ENCODE data around the gene FUT2. TPM values are rescaled to one million over a fixed set of nuclear protein-coding genes. Genes with fewer than 3 reads are reported as not detected.

FUT2 gene
- total RNA-seq (2021; ENCODE audit: unreplicated experiment) (12.5 TPM), Bru-seq, nascent RNA (percentile 53 among the genes with signal in this experiment), BruChase-seq, experiment 1, labeled RNA remaining after a 6-hour chase (percentile 39 among the genes with signal in this experiment), BruChase-seq, experiment 2, labeled RNA remaining after a 2-hour chase (percentile 49 among the genes with signal in this experiment)
- polyA plus RNA-seq (2012): 14.5 and 15.7 TPM in 2 replicates
- long read RNA-seq, partial matches to known transcripts: 0 of 7 reads
- long read RNA-seq, other reads (novel, unspliced or antisense): 6 of 7 reads

DNA sequence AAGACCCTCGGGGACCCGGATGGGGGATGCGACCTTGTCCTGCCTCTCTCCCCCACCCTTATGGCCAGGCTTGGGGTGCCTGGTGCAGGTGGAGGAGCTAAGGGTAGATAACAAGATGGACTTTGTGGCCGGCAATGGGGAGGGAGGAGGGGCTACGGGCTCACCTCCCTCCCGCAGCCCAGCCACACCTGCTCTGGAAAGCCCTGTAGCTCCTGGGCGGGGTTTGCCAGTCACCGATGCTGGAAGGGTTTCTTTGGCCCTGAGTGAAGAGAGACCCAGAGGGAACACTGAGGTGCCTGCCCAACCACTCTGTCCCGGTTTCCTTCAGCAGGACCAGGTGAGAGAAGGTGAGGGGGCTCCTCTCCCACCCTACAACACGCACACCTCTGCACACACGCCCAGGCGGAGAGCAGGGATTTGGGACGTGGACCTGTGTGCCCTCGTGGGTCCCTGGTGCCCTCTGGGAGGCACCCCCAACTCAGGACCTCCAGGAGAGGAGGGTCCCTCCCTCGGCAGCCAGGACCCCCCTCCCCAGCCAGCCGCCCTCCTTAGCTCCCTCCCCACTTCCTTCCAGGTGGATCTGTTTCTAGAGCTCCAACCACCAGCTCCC is at the start of gene FUT2:
TSS of gene FUT2 (plus strand) at position 229 of the 610 bp plus-strand sequence. CDS start 6,986 bp downstream, outside the sequence.
- ChIA-PET POLR2A (interaction anchor here (0.8 to 1.8 kb wide), 8 partner anchors 9 to 75 kb away, joined by 3 to 15 read pairs (median 4); partner anchors contain the start of gene CA11), CTCF (interaction anchor here (0.6 to 1.9 kb wide), 6 partner anchors 17 to 304 kb away, joined by 3 to 12 read pairs (median 4); partner anchors contain the start of genes CA11 and KDELR1), RAD21 (ENCODE audit: low non-redundant PET in 1 of 2, low total read pairs in 2 of 2, uncharacterized antibody in 2 of 2, unreplicated experiment in 2 of 2) (interaction anchor here in 1 of 2 experiments (1.4 to 1.7 kb wide), 2 partner anchors 17 to 20 kb away, joined by 4 read pairs; no protein-coding TSS in a partner anchor)
- peaks cover 15% of the 10 kb centered on the region; the same call in 1 of the 2 replicates for H3K79me2 ChIP-seq (ENCODE audit: insufficient read depth, low read length)
- H3K27me3 ChIP-seq (ENCODE audit: insufficient read depth, low read length): no peaks in the 10 kb centered on the region
- H3K9ac ChIP-seq (ENCODE audit: low read length): peak within 1 kb of the TSS; percentile 84
- H3K9me3 ChIP-seq (ENCODE audit: control insufficient read depth in 1 of 2, insufficient read depth in 1 of 2, low read depth in 1 of 2, low read length in 2 of 2): no peaks in the 10 kb centered on the region
- BruUV-seq (replicated peaks): TSS peak; percentile 79
- no peaks in the 10 kb centered on the region for H3K36me3 ChIP-seq (ENCODE audit: control insufficient read depth in 1 of 2, insufficient read depth in 2 of 2, low read length in 2 of 2)
- DNase-seq (ENCODE audit: low read depth, low spot score) (no peak), ATAC-seq (peak; percentile 81)
- H3K27ac ChIP-seq (ENCODE audit: low read depth, low read length): peak within 1 kb of the TSS; percentile 83
- peaks cover 32 to 55% of the 10 kb centered on the region in 2 experiments for H3K4me1 ChIP-seq (ENCODE audit: control insufficient read depth in 1 of 2, insufficient read depth in 2 of 2, low read length in 2 of 2)
- no peaks in the 10 kb centered on the region for H4K20me1 ChIP-seq (ENCODE audit: insufficient read depth)
- H3K4me2 ChIP-seq (ENCODE audit: low read length): peak within 1 kb of the TSS; percentile 100
- no peaks in the 10 kb centered on the region for H3K9me2 ChIP-seq (ENCODE audit: insufficient read depth)
- TF ChIP-seq SRF (IDR thresholded peaks at IDR 0.05; ENCODE audit: low read depth) (no peak), RAD21 (IDR thresholded peaks at IDR 0.05; ENCODE audit: low read depth) (no peak), YY1 (IDR thresholded peaks at IDR 0.05; ENCODE audit: extremely low read depth, insufficient replicate concordance, low read depth, low read length) (peak; percentile 7), POLR2AphosphoS5 (IDR thresholded peaks at IDR 0.05; ENCODE audit: low read depth, low read length) (peak; percentile 96), ZFX (IDR thresholded peaks at IDR 0.05) (no peak), CBX3 (IDR thresholded peaks at IDR 0.05; ENCODE audit: low read depth) (no peak), POLR2A (IDR thresholded peaks at IDR 0.05; ENCODE audit: borderline replicate concordance, extremely low read depth, insufficient read depth, insufficient read length) (peak; percentile 45), SP1 (IDR thresholded peaks at IDR 0.05; ENCODE audit: low read depth) (no peak)
- TF ChIP-seq, protein P1, sequence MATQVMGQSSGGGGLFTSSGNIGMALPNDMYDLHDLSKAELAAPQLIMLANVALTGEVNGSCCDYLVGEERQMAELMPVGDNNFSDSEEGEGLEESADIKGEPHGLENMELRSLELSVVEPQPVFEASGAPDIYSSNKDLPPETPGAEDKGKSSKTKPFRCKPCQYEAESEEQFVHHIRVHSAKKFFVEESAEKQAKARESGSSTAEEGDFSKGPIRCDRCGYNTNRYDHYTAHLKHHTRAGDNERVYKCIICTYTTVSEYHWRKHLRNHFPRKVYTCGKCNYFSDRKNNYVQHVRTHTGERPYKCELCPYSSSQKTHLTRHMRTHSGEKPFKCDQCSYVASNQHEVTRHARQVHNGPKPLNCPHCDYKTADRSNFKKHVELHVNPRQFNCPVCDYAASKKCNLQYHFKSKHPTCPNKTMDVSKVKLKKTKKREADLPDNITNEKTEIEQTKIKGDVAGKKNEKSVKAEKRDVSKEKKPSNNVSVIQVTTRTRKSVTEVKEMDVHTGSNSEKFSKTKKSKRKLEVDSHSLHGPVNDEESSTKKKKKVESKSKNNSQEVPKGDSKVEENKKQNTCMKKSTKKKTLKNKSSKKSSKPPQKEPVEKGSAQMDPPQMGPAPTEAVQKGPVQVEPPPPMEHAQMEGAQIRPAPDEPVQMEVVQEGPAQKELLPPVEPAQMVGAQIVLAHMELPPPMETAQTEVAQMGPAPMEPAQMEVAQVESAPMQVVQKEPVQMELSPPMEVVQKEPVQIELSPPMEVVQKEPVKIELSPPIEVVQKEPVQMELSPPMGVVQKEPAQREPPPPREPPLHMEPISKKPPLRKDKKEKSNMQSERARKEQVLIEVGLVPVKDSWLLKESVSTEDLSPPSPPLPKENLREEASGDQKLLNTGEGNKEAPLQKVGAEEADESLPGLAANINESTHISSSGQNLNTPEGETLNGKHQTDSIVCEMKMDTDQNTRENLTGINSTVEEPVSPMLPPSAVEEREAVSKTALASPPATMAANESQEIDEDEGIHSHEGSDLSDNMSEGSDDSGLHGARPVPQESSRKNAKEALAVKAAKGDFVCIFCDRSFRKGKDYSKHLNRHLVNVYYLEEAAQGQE (IDR thresholded peaks at IDR 0.05; ENCODE audit: low read depth): no peak
- TF ChIP-seq, protein P2, sequence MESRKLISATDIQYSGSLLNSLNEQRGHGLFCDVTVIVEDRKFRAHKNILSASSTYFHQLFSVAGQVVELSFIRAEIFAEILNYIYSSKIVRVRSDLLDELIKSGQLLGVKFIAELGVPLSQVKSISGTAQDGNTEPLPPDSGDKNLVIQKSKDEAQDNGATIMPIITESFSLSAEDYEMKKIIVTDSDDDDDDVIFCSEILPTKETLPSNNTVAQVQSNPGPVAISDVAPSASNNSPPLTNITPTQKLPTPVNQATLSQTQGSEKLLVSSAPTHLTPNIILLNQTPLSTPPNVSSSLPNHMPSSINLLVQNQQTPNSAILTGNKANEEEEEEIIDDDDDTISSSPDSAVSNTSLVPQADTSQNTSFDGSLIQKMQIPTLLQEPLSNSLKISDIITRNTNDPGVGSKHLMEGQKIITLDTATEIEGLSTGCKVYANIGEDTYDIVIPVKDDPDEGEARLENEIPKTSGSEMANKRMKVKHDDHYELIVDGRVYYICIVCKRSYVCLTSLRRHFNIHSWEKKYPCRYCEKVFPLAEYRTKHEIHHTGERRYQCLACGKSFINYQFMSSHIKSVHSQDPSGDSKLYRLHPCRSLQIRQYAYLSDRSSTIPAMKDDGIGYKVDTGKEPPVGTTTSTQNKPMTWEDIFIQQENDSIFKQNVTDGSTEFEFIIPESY (IDR thresholded peaks at IDR 0.05; ENCODE audit: extremely low read depth, insufficient replicate concordance, low read length): no peak
- TF ChIP-seq, protein P3, sequence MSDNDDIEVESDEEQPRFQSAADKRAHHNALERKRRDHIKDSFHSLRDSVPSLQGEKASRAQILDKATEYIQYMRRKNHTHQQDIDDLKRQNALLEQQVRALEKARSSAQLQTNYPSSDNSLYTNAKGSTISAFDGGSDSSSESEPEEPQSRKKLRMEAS (IDR thresholded peaks at IDR 0.05): peak; percentile 22; the same call in 1 of the 2 replicates
- intact Hi-C loops (cut with micrococcal nuclease): no loop called here
- peak within 1 kb of the TSS; percentile 75 to 85 for H3K4me3 ChIP-seq (replicated peaks in 1 of 2; ENCODE audit: low read depth in 1 of 2, low read length in 2 of 2)
- H2AFZ ChIP-seq (ENCODE audit: low read depth, low read length, poor library complexity, severe bottlenecking): no peak within 1 kb of the TSS

Measured in HCT116 (cell line).